ENCODE measurements around the gene C11orf68. TPM values are rescaled to one million over a fixed set of nuclear protein-coding genes. Genes with fewer than 3 reads are reported as not detected.

C11orf68 gene
- total and polyA plus RNA-seq, 9 of the 15 experiments (the other 6 are each of a cell fraction or from before 2014, with no cell fraction given) = 3.6 to 35.9 (median 12.8) TPM

GRCh38 chr11:65903068-65903481 is 15.8 kb downstream of the C11orf68 start (continued):
- TF ChIP-seq DDX20 (tag; IDR thresholded peaks at IDR 0.05; ENCODE audit: low read depth) = no peak
- TF ChIP-seq LCOR (CRISPR knock-in tag; IDR thresholded peaks at IDR 0.05) = no peak
- TF ChIP-seq KLF6 (CRISPR knock-in tag; IDR thresholded peaks at IDR 0.05; ENCODE audit: borderline replicate concordance) = no peak
- TF ChIP-seq HNRNPK (IDR thresholded peaks at IDR 0.05; ENCODE audit: low read depth, low read length, poor library complexity, severe bottlenecking) = no peak
- TF ChIP-seq, protein P1, sequence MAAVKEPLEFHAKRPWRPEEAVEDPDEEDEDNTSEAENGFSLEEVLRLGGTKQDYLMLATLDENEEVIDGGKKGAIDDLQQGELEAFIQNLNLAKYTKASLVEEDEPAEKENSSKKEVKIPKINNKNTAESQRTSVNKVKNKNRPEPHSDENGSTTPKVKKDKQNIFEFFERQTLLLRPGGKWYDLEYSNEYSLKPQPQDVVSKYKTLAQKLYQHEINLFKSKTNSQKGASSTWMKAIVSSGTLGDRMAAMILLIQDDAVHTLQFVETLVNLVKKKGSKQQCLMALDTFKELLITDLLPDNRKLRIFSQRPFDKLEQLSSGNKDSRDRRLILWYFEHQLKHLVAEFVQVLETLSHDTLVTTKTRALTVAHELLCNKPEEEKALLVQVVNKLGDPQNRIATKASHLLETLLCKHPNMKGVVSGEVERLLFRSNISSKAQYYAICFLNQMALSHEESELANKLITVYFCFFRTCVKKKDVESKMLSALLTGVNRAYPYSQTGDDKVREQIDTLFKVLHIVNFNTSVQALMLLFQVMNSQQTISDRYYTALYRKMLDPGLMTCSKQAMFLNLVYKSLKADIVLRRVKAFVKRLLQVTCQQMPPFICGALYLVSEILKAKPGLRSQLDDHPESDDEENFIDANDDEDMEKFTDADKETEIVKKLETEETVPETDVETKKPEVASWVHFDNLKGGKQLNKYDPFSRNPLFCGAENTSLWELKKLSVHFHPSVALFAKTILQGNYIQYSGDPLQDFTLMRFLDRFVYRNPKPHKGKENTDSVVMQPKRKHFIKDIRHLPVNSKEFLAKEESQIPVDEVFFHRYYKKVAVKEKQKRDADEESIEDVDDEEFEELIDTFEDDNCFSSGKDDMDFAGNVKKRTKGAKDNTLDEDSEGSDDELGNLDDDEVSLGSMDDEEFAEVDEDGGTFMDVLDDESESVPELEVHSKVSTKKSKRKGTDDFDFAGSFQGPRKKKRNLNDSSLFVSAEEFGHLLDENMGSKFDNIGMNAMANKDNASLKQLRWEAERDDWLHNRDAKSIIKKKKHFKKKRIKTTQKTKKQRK (IDR thresholded peaks at IDR 0.05; ENCODE audit: borderline replicate concordance, low read depth, low read length) = no peak
- TF ChIP-seq FOXA3 (CRISPR knock-in tag; conservative IDR thresholded peaks at IDR 0.05 in 1 of 2, IDR thresholded peaks at IDR 0.05 in 1 of 2) = no peak
- no peak for TF ChIP-seq NCOA2 (IDR thresholded peaks at IDR 0.05; ENCODE audit: partially characterized antibody in 2 of 2)
- TF ChIP-seq MXI1 (IDR thresholded peaks at IDR 0.05; ENCODE audit: low read depth, low read length) = no peak
- TF ChIP-seq ZBTB7A (IDR thresholded peaks at IDR 0.05; ENCODE audit: borderline replicate concordance, control insufficient read depth, low read depth, low read length) = peak; percentile 55; the same call in 1 of the 2 replicates
- TF ChIP-seq PML (IDR thresholded peaks at IDR 0.05; ENCODE audit: low read length) = no peak
- no peak for TF ChIP-seq TBP (optimal IDR thresholded peaks at IDR 0.05; ENCODE audit: low read depth, low read length)
- no peak for TF ChIP-seq ZNF444 (CRISPR knock-in tag; IDR thresholded peaks at IDR 0.05)
- TF ChIP-seq, protein P2, sequence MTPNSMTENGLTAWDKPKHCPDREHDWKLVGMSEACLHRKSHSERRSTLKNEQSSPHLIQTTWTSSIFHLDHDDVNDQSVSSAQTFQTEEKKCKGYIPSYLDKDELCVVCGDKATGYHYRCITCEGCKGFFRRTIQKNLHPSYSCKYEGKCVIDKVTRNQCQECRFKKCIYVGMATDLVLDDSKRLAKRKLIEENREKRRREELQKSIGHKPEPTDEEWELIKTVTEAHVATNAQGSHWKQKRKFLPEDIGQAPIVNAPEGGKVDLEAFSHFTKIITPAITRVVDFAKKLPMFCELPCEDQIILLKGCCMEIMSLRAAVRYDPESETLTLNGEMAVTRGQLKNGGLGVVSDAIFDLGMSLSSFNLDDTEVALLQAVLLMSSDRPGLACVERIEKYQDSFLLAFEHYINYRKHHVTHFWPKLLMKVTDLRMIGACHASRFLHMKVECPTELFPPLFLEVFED (CRISPR knock-in tag; conservative IDR thresholded peaks at IDR 0.05) = no peak
- no peak; a peak in 1 of 6 replicates for TF ChIP-seq ZBTB11 (CRISPR knock-in tag; IDR thresholded peaks at IDR 0.05)
- TF ChIP-seq ZSCAN32 (CRISPR knock-in tag; IDR thresholded peaks at IDR 0.05) = no peak
- TF ChIP-seq, protein P3, sequence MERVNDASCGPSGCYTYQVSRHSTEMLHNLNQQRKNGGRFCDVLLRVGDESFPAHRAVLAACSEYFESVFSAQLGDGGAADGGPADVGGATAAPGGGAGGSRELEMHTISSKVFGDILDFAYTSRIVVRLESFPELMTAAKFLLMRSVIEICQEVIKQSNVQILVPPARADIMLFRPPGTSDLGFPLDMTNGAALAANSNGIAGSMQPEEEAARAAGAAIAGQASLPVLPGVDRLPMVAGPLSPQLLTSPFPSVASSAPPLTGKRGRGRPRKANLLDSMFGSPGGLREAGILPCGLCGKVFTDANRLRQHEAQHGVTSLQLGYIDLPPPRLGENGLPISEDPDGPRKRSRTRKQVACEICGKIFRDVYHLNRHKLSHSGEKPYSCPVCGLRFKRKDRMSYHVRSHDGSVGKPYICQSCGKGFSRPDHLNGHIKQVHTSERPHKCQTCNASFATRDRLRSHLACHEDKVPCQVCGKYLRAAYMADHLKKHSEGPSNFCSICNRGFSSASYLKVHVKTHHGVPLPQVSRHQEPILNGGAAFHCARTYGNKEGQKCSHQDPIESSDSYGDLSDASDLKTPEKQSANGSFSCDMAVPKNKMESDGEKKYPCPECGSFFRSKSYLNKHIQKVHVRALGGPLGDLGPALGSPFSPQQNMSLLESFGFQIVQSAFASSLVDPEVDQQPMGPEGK (CRISPR knock-in tag; IDR thresholded peaks at IDR 0.05; ENCODE audit: borderline replicate concordance) = no peak
